ENCODE measurements around the gene NTRK2.

GRCh38 chr9:84817038-84817437 is 147.5 kb downstream of the NTRK2 start:
- TF ChIP-seq CTCF (optimal IDR thresholded peaks at IDR 0.05 in 1 of 3, IDR thresholded peaks at IDR 0.05 in 1 of 3, conservative IDR thresholded peaks at IDR 0.05 in 1 of 3; ENCODE audit: extremely low read depth in 1 of 3, insufficient read depth in 2 of 3, low read length in 3 of 3) = no peak
- TF ChIP-seq EZH2 (IDR thresholded peaks at IDR 0.05; ENCODE audit: low read length) = no peak
